Measurements from ENCODE around the gene PRR4. TPM values are rescaled to one million over a fixed set of nuclear protein-coding genes. Genes with fewer than 3 reads are reported as not detected.

PRR4 gene, protein sequence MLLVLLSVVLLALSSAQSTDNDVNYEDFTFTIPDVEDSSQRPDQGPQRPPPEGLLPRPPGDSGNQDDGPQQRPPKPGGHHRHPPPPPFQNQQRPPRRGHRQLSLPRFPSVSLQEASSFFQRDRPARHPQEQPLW
- total RNA-seq = 2.4 and 2.8 TPM in 2 replicates
- 2.4 and 2.6 TPM in 2 replicates for polyA plus RNA-seq
- polyA plus RNA-seq (2011; cell fraction: cytosol; rRNA removed) = 1.1 and 6.3 TPM in 2 replicates
- 20.6 and 26.4 TPM in 2 replicates for polyA plus RNA-seq (2011; cell fraction: nucleus; rRNA removed)
- polyA plus RNA-seq (2012) = 0.67 and 0.74 TPM in 2 replicates
- 10.8 and 15.3 TPM in 2 replicates for polyA minus RNA-seq
- polyA minus RNA-seq (2011; cell fraction: cytosol; rRNA and poly(A)+ RNA removed) = not detected
- 23.1 and 32.0 TPM in 2 replicates for polyA minus RNA-seq (2011; cell fraction: nucleus; rRNA and poly(A)+ RNA removed)
- percentile 63 among the genes with signal in this experiment for Bru-seq, nascent RNA
- percentile 56 among the genes with signal in this experiment for BruChase-seq, experiment 1, labeled RNA remaining after a 6-hour chase
- percentile 76 among the genes with signal in this experiment for BruChase-seq, experiment 2, labeled RNA remaining after a 2-hour chase
- long read RNA-seq = 0 reads

DNA sequence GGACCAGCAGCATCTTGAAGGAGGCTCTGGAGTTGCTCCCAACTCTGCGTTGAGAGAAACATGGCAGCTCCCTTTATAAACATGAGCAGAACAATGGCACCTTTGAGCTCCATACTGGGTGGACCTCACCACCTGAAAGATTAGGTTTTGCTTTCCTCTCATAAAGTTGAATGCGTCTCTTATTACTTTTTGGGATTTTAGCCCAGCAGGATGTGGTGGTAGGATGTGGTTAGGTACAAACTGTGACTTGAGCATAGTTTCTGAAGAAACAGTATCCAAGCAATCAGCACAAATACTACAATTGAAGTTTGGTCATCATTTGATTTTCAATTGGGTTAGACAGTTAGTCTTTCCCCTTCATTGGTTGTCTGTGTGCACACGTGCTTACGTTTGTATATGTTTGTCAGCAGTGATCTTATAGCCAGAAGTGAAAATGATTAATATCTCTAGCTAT, at the start of gene PRR4:
PRR4 (minus strand) TSS at position 51 of the 454 bp plus-strand sequence; CDS start at position 13, 38 bp downstream.
- H3K27ac ChIP-seq (ENCODE audit: insufficient read depth, low read depth, low read length) = no peak within 1 kb of the TSS
- intact Hi-C loops (cut with micrococcal nuclease) (no loop called here), dilution Hi-C loops (cut with MboI; ENCODE audit: extremely low pct_ligation_motif_present, low sequenced_read_pairs) (no loop called here)
- H3K27me3 ChIP-seq (ENCODE audit: control insufficient read depth in 2 of 2, insufficient read depth in 2 of 2, low read length in 2 of 2) = no peaks in the 10 kb centered on the region
- H3K9me3 ChIP-seq (replicated peaks; ENCODE audit: control insufficient read depth, insufficient read depth, low read length) = no peaks in the 10 kb centered on the region
- no peak for FAIRE-seq
- no peak within 1 kb of the TSS for H3K4me3 ChIP-seq (replicated peaks in 1 of 3; ENCODE audit: insufficient read depth in 1 of 3, low read depth in 1 of 3, low read length in 3 of 3)
- no TSS peak for BruUV-seq (replicated peaks)
- H3K79me2 ChIP-seq (ENCODE audit: control insufficient read depth, insufficient read depth, low read length) = no peaks in the 10 kb centered on the region
- no peak within 1 kb of the TSS for H3K4me2 ChIP-seq (ENCODE audit: insufficient read depth, low read length)
- no peaks in the 10 kb centered on the region for H3K4me1 ChIP-seq (ENCODE audit: control insufficient read depth, extremely low read depth, insufficient read depth, low read length)
- H3K9ac ChIP-seq (replicated peaks; ENCODE audit: extremely low read depth, insufficient read depth, low read length) = no peak within 1 kb of the TSS
- ChIA-PET CTCF (interaction anchor here (1.1 kb wide), 1 partner anchor 9 kb away, joined by 3 read pairs; no protein-coding TSS in a partner anchor), POLR2A (no interaction called here)
- H3K36me3 ChIP-seq (ENCODE audit: control insufficient read depth in 2 of 2, extremely low read depth in 1 of 2, insufficient read depth in 2 of 2, low read length in 2 of 2) = no peaks in the 10 kb centered on the region
- TF ChIP-seq POLR2A (IDR thresholded peaks at IDR 0.05; ENCODE audit: low read depth, low read length) = no peak
- no peak for TF ChIP-seq MYC (IDR thresholded peaks at IDR 0.05; ENCODE audit: low read depth, low read length)
- TF ChIP-seq, protein P1, sequence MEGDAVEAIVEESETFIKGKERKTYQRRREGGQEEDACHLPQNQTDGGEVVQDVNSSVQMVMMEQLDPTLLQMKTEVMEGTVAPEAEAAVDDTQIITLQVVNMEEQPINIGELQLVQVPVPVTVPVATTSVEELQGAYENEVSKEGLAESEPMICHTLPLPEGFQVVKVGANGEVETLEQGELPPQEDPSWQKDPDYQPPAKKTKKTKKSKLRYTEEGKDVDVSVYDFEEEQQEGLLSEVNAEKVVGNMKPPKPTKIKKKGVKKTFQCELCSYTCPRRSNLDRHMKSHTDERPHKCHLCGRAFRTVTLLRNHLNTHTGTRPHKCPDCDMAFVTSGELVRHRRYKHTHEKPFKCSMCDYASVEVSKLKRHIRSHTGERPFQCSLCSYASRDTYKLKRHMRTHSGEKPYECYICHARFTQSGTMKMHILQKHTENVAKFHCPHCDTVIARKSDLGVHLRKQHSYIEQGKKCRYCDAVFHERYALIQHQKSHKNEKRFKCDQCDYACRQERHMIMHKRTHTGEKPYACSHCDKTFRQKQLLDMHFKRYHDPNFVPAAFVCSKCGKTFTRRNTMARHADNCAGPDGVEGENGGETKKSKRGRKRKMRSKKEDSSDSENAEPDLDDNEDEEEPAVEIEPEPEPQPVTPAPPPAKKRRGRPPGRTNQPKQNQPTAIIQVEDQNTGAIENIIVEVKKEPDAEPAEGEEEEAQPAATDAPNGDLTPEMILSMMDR (IDR thresholded peaks at IDR 0.05; ENCODE audit: extremely low read depth in 1 of 2, insufficient read depth in 1 of 2, low read depth in 1 of 2, low read length in 2 of 2) = no peak
- TF ChIP-seq POLR2AphosphoS5 (IDR thresholded peaks at IDR 0.05; ENCODE audit: insufficient read depth, low read depth, low read length) = no peak
- TF ChIP-seq, protein P2, sequence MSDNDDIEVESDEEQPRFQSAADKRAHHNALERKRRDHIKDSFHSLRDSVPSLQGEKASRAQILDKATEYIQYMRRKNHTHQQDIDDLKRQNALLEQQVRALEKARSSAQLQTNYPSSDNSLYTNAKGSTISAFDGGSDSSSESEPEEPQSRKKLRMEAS (IDR thresholded peaks at IDR 0.05; ENCODE audit: insufficient read depth, insufficient read length) = no peak
- TF ChIP-seq JUN (IDR thresholded peaks at IDR 0.05; ENCODE audit: borderline replicate concordance, insufficient read depth, insufficient read length, low read depth) = no peak
- no peak for TF ChIP-seq FOS (IDR thresholded peaks at IDR 0.05; ENCODE audit: borderline replicate concordance, insufficient read depth, low read length)
- TF ChIP-seq GATA2 (IDR thresholded peaks at IDR 0.05; ENCODE audit: insufficient read depth, insufficient read length, low read depth, low read length) = no peak
- TF ChIP-seq EZH2 (IDR thresholded peaks at IDR 0.05; ENCODE audit: borderline replicate concordance, low read depth, low read length, severe bottlenecking) = no peak
- H3K9me1 ChIP-seq (replicated peaks; ENCODE audit: control insufficient read depth, extremely low read depth, insufficient read depth, low read length) = no peaks in the 10 kb centered on the region
- H2AFZ ChIP-seq (ENCODE audit: low read depth, low read length) = no peak within 1 kb of the TSS
- no peaks in the 10 kb centered on the region for H4K20me1 ChIP-seq (replicated peaks; ENCODE audit: control insufficient read depth, extremely low read depth, insufficient read depth, low read length)
- no peak for DNase-seq (ENCODE audit: low read depth, low spot score)

All from endothelial cell of umbilical vein (primary cell).